Activated T-cell treated with anti-CD3 and anti-CD28 coated beads, Interleukin-2, amount 50 U/mL, for 48 hours (primary cell): ENCODE measurements around the gene ARID1B.
A peak's percentile ranks its signal among the peaks of the same experiment; 100 is the strongest.

ENCODE experiments used
- DNase-seq, 2 experiments: peaks; one replicate each; pipeline ENCODE4 v3.0.0-alpha.2; 2020

Gene ARID1B

DNA sequence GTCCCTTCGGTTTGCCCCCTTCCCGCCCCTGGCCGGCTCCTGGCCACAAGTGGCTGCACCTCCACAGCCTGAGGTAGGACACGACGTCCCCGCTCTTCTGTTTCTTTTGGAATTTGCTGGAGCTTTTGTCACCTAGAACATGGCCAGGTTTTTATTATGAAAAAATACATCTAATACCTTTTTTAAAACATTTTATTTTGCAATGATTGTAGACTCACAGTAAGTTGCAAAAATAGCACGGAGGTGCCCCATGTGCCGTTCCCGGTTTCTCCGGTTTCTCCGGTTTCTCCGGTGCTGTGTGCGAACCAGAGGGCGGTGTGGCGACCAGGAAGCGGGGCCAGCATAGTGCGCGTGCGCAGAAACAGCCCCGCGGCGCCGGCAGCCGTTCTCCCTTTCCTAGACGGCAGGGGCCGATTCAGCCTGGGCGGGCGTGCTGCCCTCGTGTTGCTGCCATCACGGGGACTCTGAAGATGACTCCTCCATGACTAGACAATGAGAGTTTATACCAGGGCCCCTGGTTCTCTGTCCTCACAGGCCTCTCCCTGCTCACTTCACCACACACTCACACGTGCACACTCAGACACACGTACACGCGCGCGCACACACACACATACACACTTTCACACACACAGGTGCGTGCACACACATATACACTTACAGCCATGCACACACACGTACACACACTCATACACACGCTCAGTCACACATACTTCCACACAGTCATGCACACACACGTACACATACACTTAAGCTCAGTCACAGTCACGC is 444.1 kb downstream of the ARID1B start:
- peak; percentile 87 to 91 for DNase-seq

- DNase-seq: no peak
Observed at GRCh38 chr6:157221817-157222175, 444.6 kb downstream of the ARID1B start.

DNA sequence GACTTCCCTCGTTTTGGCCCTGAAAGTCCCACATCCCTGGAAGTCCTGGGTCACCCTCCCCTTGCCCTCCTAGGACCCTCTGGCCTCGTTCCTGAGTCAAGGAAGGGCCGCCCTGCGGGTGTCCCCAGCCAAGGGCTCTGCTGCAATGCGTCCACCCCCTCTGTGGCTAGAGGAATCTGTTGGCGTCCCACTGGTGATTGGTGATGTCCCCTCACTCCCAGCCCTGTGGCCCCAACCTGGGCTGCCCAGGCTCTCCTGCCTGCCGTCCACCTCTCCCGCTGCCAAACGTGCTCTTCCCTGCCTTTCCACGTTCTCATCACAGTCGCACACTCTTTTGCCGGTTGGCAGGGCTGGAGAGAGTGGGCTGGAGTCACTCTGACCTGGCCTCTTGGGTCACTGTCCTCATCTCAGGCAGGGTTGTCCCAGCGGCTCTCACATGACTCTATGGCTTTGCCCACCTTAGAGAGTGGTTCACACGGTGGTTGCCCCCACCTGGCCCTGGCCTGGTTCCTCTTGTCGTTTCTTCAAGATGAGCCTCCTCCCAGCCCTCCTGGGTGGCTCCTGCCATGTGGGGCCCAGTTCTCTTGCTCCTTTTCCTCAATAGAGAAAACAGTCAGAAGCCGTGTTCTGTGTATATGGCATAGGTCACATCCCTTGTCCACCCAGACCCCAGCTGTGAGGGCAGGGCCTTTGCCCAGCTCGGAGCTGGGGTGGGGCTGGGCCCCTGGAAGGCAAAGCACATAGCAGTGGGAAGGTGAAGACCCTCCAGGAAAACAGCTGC is 445.2 kb downstream of the ARID1B start:
- DNase-seq: peak; percentile 21 to 24

DNA sequence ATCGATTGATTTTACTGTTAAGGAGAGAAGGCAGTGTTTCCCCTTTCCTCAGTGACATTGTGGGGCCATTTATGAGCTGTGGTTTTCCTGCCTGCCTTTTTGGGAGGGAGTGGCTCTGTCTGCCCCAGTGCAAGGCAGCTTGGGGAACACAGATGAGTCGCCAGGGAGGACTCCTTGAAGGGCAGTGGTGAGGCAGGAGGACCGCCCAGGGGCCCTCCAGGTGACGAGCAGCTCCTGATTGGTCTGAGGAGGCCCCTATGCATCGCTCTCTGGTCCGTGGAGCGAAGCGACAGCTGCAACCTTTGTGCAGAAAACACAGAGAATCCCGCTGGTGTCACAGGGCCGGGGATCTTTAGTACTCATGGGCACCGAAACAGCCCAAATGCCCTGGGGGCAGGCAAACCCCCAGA is 445.8 kb downstream of the ARID1B start:
- no peak for DNase-seq

- peak in 1 of 2 experiments; percentile 15 for DNase-seq
Observed at GRCh38 chr6:157223511-157223910, 446.3 kb downstream of the ARID1B start.

- peak; percentile 11 to 14 for DNase-seq
Observed at GRCh38 chr6:157224178-157224950, 447.2 kb downstream of the ARID1B start.

- DNase-seq: peak; percentile 10 to 14
Observed at GRCh38 chr6:157224951-157225574, 447.9 kb downstream of the ARID1B start.

DNA sequence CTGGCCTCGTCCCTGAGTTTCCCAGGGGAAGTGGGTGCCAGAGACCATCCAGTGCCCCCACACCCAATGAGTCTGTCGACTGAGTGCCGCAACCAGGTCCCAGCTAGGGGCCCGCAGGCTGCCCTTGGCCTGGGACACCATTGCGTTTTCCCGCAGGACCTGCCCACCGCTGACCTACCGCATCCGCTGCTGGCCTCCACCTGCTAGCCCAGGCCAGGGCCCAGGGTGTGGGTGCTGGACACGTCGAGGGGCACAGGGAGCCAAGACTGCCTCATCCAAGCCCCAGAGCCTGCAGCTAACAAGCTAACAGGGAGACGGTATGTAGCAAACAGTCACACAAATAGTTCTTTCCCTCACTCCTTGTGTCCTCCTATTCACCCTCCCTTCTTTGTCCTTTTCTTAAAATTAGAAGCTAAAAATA is 448.4 kb downstream of the ARID1B start:
- DNase-seq: peak; percentile 7 to 16

DNA sequence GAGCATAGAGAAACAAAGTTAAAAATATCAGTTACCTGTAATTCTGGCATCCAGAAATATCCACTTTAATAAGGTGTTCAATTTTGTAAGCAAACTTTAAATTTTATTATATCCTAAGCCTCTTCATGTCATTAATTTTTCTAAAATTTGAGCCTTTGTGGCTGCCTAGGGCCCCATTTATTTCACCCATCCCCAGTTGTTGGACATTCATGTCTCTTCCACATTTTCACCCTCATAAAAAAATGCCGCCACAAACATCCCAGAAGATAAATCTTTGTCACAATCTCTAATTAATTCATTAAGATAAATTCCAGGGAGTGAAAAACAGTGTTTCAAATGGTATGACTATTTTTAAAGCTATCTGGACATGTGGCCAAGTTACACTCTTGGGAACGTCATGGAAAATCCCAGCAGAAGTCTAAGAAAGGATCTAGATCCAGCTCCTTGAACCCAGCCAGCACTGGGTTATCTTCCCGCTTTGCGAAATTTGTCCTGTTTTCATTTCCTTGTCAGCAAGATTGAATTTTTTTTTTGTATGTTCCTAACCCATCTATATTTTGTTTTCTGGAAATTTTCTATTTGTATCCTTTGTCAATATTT is 448.9 kb downstream of the ARID1B start:
- DNase-seq: no peak

- peak in 1 of 2 experiments; percentile 17 for DNase-seq
Observed at GRCh38 chr6:157226761-157227160, 449.6 kb downstream of the ARID1B start.

- DNase-seq: peak in 1 of 2 experiments; percentile 21
Observed at GRCh38 chr6:157227202-157228166, 450.3 kb downstream of the ARID1B start.

DNA sequence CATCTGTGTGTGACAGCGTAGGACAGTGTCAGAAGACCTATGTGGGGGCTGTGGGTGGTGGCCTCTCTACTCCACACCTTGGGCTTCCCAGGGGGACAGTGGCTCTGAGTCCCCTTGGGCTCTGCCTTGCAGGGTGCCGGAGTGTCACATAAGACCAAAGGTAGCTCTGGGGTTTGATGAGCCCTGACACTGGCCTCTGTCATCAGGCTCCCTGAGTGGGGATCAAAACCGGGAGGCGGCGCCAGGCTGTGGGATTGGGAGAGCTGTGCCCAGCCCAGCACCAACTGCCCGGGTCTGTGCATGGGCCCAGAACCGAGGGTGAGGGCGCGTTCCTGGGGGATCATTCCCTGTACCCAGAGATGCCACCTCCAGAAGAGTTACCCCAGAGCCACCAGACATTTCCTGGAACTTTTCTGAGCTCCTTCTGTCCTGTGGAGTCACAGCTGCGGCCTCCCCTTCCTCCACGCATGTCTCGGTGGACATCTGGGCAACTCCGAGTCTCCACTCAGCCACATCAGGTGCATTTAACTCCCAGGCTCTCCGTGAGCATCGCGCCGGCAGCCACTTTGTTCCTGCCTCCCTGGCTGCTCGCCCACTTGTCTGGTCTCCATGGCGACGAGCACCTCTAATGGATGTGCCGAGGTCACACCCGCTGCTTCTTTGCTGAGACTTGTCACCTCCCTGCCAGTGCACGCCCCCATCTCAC is 451.4 kb downstream of the ARID1B start:
- DNase-seq: peak in 1 of 2 experiments; percentile 13

DNA sequence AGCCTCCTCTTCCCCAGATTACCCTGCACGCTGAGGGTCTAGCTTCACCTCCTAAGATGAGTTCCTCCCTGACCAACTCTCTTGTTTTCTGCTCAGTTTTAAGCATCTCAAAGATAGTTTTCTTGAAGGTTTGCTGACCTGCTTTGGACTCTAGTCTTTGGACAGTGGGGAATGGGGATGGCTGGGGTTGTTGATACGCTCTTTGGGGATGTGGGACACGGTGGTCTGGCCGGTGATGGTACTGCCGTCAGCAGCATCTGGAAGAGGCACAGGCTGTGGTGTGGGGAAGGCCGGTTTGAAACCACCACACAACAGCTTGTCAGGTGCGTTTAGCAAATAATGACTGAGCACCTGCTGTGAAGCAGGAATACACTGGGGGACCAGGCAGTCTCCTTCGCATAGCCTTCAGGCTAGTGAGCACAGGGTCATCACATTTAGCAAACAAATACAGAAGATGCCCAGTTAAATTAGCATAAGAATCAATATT is 452.0 kb downstream of the ARID1B start:
- DNase-seq: peak in 1 of 2 experiments; percentile 14

- peak in 1 of 2 experiments; percentile 4 for DNase-seq
Observed at GRCh38 chr6:157229713-157230112, 452.5 kb downstream of the ARID1B start.

DNA sequence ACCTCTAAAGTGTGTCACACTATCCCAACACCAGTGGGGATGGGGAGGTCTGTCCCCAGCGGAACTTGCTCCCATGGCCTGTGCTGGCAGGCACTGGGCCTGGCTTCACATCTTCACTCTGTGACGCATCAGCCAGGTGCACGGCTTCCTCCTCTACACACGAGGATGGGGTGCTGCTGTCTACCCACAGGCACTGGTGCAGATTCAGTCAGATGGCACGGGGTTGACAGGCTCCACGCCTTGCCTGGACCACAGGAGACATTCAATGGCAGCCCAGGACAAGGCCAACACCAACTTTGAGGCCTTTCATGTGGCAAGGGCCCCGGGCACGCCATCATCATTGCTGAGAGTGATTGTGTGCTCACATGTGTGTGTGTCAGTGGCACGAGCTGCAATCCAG is 453.7 kb downstream of the ARID1B start:
- no peak for DNase-seq

- no peak for DNase-seq
Observed at GRCh38 chr6:157232161-157232895, 455.1 kb downstream of the ARID1B start.

- no peak for DNase-seq
Observed at GRCh38 chr6:157233156-157233555, 456.0 kb downstream of the ARID1B start.

DNA sequence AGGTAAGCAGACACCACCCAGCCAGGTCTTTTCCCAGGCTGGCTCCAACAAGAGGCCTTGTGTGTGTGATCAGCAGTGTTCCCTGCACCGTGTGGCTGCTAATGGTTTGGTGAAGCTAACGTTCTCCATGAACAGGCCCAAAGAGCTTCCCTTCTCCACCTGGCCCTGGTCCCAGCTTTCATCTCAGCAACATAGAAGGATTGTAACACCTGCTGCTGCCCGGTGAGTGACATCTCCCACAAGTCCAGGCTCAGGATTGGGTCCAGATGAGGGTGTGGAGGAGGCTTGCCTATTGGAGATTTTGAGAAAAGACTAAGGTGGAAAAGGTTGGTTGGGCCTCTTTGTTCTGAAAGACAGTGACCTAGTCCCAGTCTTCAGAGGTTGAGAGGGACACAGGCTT is 456.5 kb downstream of the ARID1B start:
- no peak for DNase-seq

GRCh38 chr6:157235600-157236039 is 458.4 kb downstream of the ARID1B start:
- peak; percentile 60 to 71 for DNase-seq
